ENCODE measurements around the gene NAT8L.

NAT8L gene

DNA sequence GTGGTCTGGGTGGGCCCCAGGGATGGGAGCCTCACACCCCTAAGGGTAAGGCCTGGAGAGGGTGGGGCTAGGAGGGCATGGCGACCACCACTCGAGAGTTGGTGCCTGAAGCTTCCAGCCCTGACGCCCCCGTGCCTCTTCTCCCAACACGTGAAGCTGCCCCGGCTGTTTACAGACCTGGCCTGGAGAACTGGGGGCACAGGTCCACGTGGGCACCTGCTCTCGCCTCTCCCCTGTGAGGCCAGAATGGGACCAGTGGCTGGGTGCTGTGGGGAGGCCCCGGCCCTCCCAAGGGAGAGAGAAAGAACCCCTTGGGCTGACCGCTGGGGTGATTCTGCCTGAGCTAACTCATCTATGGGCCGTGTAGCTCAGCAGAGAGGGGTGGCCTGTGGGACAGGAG is 15.5 kb downstream of the NAT8L start:
- Mint-ChIP-seq H3K4me3 (no peak overlapping the region), H3K9me3 (no peaks in the 10 kb centered on the region), H3K4me1 (ENCODE audit: low read depth) (no peaks in the 10 kb centered on the region), H3K27ac (no peak overlapping the region), H3K27me3 (ENCODE audit: low read depth) (no peaks in the 10 kb centered on the region), H3K36me3 (ENCODE audit: low read depth) (no peaks in the 10 kb centered on the region)

DNA sequence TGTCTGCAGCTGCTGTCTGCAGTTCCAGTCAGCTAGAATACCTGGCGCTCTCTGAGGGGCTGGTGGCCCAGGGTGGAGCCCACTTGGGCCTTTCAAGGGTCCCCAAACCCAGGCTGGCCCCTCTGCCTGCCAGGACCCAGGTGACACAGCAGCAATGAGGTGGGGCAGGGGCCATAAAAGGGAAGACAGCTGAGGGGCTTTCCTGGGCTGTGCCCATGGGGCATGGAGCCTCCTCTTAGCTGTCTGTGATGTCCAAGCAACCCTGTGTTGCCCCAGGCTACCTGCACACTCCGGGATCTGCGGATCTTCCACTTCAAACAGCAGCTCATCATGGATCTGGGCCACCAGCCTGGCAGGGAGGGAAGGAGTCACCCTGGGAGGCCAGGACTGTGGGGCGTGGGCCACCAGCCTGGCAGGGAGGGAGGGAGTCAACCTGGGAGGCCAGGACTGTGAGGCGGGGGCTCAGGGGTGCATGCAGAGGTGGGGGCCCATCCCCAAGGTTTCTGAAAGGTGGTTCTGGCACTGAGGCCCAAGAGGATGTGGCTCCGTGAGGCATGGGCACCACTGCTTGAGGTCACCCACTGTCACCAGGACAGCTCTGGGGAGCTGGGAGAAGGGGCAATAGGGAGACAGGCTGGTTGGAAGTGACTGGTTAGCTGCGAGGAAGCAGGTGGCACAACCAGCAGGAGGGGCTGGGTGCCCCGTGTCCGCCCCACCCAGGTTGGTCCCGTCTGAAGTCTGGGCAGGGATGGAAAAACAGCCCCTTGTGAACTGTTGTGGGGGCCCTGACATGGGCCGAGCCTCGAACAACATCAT is 16.3 kb downstream of the NAT8L start:
- H3K27me3 Mint-ChIP-seq (ENCODE audit: low read depth), result no peaks in the 10 kb centered on the region
- no peaks in the 10 kb centered on the region for H3K4me1 Mint-ChIP-seq (ENCODE audit: low read depth)
- H3K4me3 Mint-ChIP-seq, result no peak overlapping the region
- H3K36me3 Mint-ChIP-seq (ENCODE audit: low read depth), result no peaks in the 10 kb centered on the region
- no peaks in the 10 kb centered on the region for H3K9me3 Mint-ChIP-seq
- no peak overlapping the region for H3K27ac Mint-ChIP-seq

DNA sequence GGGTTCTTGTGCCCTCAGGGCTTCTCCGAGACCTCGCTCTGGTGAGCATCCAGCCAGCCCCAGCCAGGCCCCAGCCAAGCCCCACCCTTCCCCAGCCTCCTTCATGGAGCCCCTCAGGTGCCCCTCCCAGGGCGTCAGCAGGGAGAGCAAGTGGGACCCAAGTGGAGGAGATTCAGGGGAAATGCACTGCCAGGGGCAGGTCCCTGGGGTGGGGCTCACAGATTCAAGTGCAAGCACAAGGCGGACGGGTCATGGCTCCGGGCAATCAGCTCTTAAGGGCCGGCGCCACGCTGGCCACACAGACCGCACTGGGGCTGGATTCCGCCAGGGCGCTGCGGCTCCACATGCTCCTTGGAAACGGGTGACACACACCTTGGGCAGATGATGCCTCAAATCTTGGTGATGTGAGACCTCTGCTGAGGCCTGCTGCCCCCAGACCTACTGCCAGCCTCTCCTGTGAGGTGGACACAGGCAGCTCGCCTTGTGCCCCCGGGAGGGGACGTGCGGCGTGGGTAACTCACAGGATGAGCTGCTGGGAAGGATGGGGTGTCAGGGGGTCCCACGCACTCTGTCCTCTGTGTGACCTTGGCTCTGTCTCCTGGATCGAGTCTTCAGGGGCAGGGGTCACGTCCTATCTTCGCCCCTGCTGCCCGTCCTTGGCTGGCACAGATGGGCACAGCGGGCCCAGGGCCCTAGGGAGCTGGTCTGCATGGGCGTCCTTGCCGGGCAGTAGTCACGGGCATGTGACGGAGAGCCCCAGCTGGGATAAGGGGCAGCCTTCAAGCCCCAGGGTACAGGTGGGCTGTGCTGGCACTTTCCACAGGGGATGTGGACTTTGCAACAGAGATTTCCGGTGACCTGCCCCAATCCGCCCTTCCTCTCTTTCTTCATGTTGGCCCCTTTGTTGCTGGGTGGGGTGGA is 17.1 kb downstream of the NAT8L start:
- H3K4me1 Mint-ChIP-seq (ENCODE audit: low read depth), result no peaks in the 10 kb centered on the region
- no peaks in the 10 kb centered on the region for H3K27me3 Mint-ChIP-seq (ENCODE audit: low read depth)
- no peak overlapping the region for H3K27ac Mint-ChIP-seq
- no peak overlapping the region for H3K4me3 Mint-ChIP-seq
- H3K9me3 Mint-ChIP-seq, result no peaks in the 10 kb centered on the region
- no peaks in the 10 kb centered on the region for H3K36me3 Mint-ChIP-seq (ENCODE audit: low read depth)

DNA sequence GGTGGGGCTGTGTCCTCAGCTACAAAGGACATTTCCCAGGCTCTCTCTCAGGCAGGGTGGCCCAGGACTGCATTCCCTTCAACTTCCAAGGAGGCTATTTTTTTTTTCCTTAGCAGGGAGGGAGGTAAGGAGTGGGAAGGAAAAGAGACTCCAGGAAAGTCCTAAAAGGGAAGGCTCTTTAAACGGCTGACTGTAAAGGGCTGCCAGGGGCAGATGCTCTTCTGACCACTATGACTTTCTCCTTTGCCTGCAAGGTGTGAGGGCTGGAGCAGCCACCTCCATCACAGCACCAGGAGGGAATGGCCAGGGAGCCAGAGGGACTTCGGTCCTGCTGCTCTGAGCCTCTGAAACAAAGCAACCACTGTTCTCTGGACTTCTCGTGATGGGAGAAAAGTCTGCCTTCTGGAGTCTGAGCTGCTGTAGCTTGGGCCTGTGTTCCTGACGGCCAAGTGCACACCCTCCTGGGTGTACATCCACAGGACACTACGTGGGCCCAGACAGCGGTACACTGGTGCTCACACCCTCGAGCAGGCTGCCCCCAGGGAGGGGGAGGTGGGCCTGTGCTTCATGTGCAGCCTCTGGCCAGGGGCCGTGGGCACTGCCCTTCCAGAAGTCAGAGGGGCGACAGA is 17.9 kb downstream of the NAT8L start:
- H3K4me3 Mint-ChIP-seq, result no peak overlapping the region
- H3K36me3 Mint-ChIP-seq (ENCODE audit: low read depth), result no peaks in the 10 kb centered on the region
- no peak overlapping the region for H3K27ac Mint-ChIP-seq
- H3K9me3 Mint-ChIP-seq, result no peaks in the 10 kb centered on the region
- H3K27me3 Mint-ChIP-seq (ENCODE audit: low read depth), result no peaks in the 10 kb centered on the region
- no peaks in the 10 kb centered on the region for H3K4me1 Mint-ChIP-seq (ENCODE audit: low read depth)

DNA sequence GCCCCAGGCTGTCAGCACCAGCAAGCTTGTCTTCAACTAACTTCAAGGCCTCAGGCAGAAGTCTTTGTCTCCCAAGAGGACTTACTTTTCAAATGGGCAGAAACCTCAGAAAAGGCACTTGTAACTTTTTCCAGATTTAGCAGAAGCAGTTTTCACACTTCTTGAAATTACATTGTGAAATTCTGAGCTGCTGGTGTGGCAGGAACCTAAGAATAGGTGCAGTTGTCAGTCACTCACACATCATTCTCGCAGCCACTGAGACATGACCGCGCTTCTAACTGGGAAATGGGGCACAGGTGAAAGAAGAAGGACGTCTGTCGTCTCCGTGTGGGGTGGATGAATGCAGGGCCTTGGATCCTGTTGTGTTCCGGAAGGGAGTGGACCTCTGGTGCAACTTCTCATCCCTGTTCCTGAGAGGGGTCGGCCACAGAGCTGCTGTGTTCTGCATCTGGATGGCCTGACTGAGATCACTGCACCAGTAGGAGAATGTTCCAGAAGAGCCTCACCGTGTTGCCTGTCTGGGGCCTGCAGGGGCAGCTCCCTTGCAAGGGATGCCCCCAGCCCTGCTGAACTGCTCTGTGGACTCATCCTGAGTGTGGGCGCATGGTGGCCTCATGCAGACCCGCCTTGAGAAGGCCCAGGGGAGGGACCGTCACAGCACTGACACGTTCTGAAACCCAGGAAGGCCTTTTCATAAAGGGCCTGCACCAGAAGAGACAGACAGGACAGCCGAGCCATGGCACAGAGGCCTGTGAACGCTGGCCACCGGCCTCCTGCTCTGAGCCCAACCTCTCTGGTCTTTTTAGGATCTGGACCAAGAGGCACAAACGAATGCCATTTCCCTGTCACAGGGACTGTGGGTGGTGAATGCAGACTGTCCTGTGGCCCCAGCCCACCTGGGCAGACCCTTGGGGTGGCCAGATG is 18.7 kb downstream of the NAT8L start:
- Mint-ChIP-seq H3K4me3 (no peak overlapping the region), H3K4me1 (ENCODE audit: low read depth) (no peaks in the 10 kb centered on the region), H3K36me3 (ENCODE audit: low read depth) (no peaks in the 10 kb centered on the region), H3K27me3 (ENCODE audit: low read depth) (no peaks in the 10 kb centered on the region), H3K9me3 (no peaks in the 10 kb centered on the region), H3K27ac (no peak overlapping the region)

DNA sequence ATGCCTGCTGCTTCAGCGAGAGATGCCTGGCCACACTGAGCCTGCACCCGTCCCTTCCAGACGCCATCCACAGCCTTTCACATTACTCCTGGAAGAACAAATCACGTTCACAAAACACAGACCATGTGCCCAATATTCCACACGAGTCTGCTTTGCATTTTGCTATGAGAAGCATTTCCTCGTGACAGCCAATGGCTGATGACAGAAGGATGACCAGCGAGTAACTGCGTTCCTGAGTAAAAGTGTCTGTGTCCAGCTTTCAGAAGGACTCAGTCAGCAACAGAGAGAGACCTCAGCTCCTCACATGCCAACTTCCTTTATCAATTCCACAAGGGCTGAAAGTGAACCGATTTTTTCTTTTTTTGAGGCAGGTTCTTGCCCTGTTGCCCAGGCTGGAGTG is 19.5 kb downstream of the NAT8L start:
- H3K9me3 Mint-ChIP-seq, result no peaks in the 10 kb centered on the region
- no peaks in the 10 kb centered on the region for H3K27me3 Mint-ChIP-seq (ENCODE audit: low read depth)
- no peak overlapping the region for H3K4me3 Mint-ChIP-seq
- no peak overlapping the region for H3K27ac Mint-ChIP-seq
- H3K4me1 Mint-ChIP-seq (ENCODE audit: low read depth), result no peaks in the 10 kb centered on the region
- no peaks in the 10 kb centered on the region for H3K36me3 Mint-ChIP-seq (ENCODE audit: low read depth)

DNA sequence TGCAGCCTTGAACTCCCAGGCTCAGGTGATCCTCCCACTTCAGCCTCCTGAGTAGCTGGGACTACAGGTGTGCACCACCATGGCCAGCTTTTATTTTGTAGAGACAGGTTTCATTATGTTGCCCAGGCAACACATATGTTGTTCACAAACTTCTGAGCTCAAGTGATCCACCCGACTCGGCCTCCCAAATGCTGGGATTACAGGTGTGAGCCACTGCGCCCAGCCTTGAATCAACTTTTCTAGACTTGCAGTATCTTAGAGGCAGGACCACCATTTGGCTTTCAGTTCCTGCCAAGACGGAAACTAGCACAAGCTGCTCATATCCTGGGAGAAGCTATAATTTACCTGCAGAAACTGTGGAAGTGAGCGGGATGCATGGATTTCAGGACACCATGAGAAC is 19.9 kb downstream of the NAT8L start:
- no peaks in the 10 kb centered on the region for H3K36me3 Mint-ChIP-seq (ENCODE audit: low read depth)
- no peak overlapping the region for H3K4me3 Mint-ChIP-seq
- H3K27me3 Mint-ChIP-seq (ENCODE audit: low read depth), result no peaks in the 10 kb centered on the region
- no peaks in the 10 kb centered on the region for H3K4me1 Mint-ChIP-seq (ENCODE audit: low read depth)
- H3K27ac Mint-ChIP-seq, result no peak overlapping the region
- H3K9me3 Mint-ChIP-seq, result no peaks in the 10 kb centered on the region

DNA sequence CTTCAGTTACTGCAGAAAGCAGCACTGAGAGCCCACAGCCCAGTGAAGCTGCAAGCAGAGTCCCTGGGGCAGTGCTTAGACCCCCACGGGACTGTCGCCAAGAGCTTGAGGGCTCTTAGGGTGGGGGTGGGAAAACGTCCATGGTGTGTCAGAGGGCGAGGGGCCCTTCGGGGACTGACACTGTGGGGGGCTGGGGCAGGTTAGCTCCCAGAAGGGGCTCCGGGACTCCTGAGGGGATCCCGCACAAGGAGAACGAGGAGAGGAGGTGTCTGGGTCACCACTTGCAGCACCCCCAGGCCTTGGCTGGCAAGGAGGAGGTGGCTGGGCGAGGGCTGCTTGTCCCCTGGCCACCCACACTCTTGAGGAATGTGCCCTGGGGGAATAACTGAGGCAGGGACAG is 20.8 kb downstream of the NAT8L start:
- no peak overlapping the region for H3K27ac Mint-ChIP-seq
- no peak overlapping the region for H3K4me3 Mint-ChIP-seq
- no peaks in the 10 kb centered on the region for H3K4me1 Mint-ChIP-seq (ENCODE audit: low read depth)
- no peaks in the 10 kb centered on the region for H3K27me3 Mint-ChIP-seq (ENCODE audit: low read depth)
- H3K9me3 Mint-ChIP-seq, result no peaks in the 10 kb centered on the region
- no peaks in the 10 kb centered on the region for H3K36me3 Mint-ChIP-seq (ENCODE audit: low read depth)

DNA sequence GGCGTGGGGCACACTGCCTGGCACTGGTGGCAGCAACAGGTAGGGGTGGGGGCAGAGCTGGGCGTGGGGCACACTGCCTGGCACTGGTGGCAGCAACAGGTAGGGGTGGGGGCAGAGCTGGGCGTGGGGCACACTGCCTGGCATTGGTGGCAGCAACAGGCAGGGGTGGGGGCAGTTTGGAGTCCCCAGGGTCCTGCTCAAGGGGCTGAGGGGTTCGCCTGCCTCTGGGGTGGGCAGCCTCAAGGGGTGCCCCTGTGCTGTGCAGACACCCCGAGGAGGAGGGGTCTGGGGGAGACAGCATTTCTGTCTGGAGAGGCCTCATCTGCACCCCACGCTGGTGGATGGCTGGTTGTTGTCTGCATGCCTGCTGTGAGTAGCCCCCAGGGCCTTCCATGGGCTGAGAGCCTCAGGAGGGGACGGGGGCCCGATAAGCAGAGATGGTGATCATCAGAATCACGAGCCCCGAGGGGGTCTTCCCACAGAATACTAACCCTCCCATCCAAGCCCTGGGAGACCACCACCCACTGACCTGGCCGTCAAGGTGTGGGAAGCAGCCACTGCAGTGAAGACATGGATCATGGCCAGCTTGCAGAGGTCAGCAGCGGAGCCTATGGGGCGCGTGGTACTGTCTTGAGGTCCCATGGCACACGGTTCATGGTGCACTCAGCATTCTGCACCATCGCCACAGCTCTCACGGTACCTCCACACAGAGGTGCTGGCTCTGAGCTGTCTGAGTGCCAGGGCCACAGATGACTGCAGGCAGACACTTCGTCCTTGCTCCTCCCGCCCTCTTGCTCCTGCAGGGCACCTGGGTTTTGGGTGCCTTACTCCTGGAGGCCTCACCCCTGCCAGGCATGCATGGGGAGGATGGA is 21.5 kb downstream of the NAT8L start:
- Mint-ChIP-seq H3K9me3 (no peaks in the 10 kb centered on the region), H3K27me3 (ENCODE audit: low read depth) (no peaks in the 10 kb centered on the region), H3K4me3 (no peak overlapping the region), H3K4me1 (ENCODE audit: low read depth) (no peaks in the 10 kb centered on the region), H3K36me3 (ENCODE audit: low read depth) (no peaks in the 10 kb centered on the region), H3K27ac (no peak overlapping the region)

DNA sequence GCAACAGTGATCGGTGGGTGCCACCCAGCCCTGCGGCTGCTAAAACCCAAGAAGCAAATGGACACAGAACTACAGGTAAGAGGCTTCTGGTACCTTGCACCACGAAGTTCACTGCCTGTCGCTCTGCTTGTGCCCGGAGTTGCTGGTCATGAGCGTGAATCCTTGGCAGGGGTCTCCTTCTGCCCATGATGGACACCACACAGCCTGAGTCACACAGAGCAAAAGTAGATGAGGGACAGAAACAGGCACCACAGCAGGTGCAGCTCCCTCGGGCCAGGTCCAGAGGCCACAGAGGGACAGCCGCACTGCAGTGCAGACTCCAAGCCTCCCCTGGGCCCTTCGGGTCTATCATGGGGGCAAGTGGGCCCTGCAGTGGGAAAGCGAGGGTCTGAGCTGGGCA is 22.4 kb downstream of the NAT8L start:
- Mint-ChIP-seq H3K4me1 (ENCODE audit: low read depth) (no peaks in the 10 kb centered on the region), H3K27ac (no peak overlapping the region), H3K4me3 (no peak overlapping the region), H3K36me3 (ENCODE audit: low read depth) (no peaks in the 10 kb centered on the region), H3K9me3 (no peaks in the 10 kb centered on the region), H3K27me3 (ENCODE audit: low read depth) (no peaks in the 10 kb centered on the region)

DNA sequence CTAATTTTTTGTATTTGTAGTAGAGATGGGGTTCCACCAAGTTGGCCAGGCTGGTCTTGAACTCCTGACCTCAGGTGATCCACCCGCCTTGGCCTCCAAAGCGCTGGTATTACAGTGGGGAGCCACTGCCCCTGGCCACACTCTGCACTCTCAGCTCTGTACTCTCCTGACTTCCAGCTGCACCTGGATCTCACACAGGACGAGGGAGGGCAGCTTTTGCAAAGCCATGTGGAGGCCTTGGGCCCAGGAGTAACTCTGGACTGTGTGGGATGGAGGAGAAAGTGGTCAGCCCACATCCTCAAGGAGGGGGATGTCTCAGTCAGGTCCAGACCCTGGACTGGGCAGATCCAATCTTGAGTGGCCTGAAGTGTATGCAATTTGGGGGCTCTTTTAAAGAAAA is 23.0 kb downstream of the NAT8L start:
- no peak overlapping the region for H3K27ac Mint-ChIP-seq
- H3K4me1 Mint-ChIP-seq (ENCODE audit: low read depth), result no peaks in the 10 kb centered on the region
- H3K4me3 Mint-ChIP-seq, result no peak overlapping the region
- no peaks in the 10 kb centered on the region for H3K9me3 Mint-ChIP-seq
- H3K27me3 Mint-ChIP-seq (ENCODE audit: low read depth), result no peaks in the 10 kb centered on the region
- no peaks in the 10 kb centered on the region for H3K36me3 Mint-ChIP-seq (ENCODE audit: low read depth)

DNA sequence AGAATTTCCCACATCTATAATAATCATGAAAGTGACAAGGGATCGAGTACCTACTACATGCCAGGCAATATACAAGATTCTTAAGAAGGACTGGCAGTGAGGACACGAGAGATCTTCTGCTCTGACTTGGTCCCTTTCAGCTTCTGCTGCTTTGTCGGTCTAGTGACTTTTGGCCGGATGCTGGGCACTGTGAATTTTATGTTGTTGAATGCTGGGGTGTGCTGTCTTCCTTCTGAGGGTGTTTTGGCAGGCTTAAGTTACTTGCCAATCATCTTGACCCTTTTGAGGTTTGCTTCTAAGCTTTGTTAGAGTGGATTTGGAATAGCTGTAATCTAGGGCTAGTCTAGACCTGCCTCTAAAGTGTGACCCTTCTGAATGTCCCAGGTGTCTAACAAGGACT is 23.5 kb downstream of the NAT8L start:
- H3K4me3 Mint-ChIP-seq, result no peak overlapping the region
- no peak overlapping the region for H3K27ac Mint-ChIP-seq
- H3K9me3 Mint-ChIP-seq, result no peaks in the 10 kb centered on the region
- no peaks in the 10 kb centered on the region for H3K36me3 Mint-ChIP-seq (ENCODE audit: low read depth)
- no peaks in the 10 kb centered on the region for H3K27me3 Mint-ChIP-seq (ENCODE audit: low read depth)
- H3K4me1 Mint-ChIP-seq (ENCODE audit: low read depth), result no peaks in the 10 kb centered on the region

DNA sequence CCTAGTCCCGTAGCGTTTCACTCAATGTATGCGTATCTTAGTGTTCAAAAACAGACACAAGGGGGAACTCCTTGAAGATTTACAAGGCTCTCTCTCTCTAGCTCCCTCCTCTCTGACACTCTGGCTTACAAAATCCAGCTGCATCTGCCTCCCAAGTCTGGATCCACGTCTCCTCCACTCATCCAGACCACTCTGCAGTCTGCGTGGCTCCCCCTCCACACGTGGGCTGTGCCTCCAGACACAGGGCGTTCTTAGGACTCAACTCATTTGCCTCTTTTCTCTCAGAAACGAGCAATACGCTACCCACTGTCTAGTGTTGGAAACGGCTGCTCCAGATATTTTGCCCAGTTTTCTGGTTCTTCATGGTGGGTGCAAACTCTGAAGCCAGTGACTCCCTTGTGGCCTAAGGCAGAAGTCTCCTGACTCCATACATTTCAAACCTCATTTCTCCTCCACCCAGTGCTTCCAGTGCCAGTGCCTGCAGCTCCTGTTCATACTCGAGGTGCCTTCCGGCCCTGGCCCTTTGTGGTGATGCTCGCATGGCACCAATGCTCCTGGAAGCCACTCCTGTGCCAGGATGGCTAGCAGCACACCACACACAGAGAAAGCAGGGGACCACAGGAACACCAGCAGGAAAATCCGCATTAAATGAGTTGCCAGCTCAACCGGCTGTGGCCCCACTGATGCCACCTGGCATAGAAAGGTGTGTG is 24.1 kb downstream of the NAT8L start:
- no peaks in the 10 kb centered on the region for H3K4me1 Mint-ChIP-seq (ENCODE audit: low read depth)
- H3K36me3 Mint-ChIP-seq (ENCODE audit: low read depth), result no peaks in the 10 kb centered on the region
- H3K27me3 Mint-ChIP-seq (ENCODE audit: low read depth), result no peaks in the 10 kb centered on the region
- H3K27ac Mint-ChIP-seq, result no peak overlapping the region
- no peak overlapping the region for H3K4me3 Mint-ChIP-seq
- no peaks in the 10 kb centered on the region for H3K9me3 Mint-ChIP-seq
